Endothelial cell of umbilical vein (primary cell): ENCODE results near the gene ABCC5. TPM values are rescaled to one million over a fixed set of nuclear protein-coding genes. Genes with fewer than 3 reads are reported as not detected.

Source experiments
- BruUV-seq: library from RNA; stranded (reverse); fragments of 400-500 nt; replicated peaks from 2 replicates; lab custom pipeline; 2021; lab: Mats Ljungman, UMichigan
- CTCF ChIA-PET: fragments of 300-600, 350-600 bp; sonication (Branson Sonifier 250); formaldehyde crosslinking; loops from one replicate; lab custom pipeline; 2021; ENCODE audit warnings: antibody characterized with exemption, inconsistent platforms; lab: Charles Lee
- POLR2A ChIA-PET: fragments of 300-600, 350-600 bp; sonication (Branson Sonifier 250); formaldehyde crosslinking; loops from one replicate; lab custom pipeline; 2021; ENCODE audit warnings: antibody characterized with exemption, inconsistent platforms; lab: Charles Lee
- DNase-seq: peaks from one replicate; pipeline ENCODE4 v3.0.0-alpha.2; 2011; ENCODE audit warnings: low read depth, low spot score
- FAIRE-seq: peaks from 2 replicates; lab custom pipeline; 2011; peaks lifted over from hg19 to GRCh38; lab: Jason Lieb, UNC
- H2AFZ ChIP-seq: 2 replicates; pipeline ENCODE4 v1.6.0; 2012; ENCODE audit warnings: low read depth, low read length, control low read depth, inconsistent platforms
- H3K27ac ChIP-seq: 2 replicates; pipeline ENCODE4 v1.5.1; 2011; ENCODE audit warnings: low read depth, mild to moderate bottlenecking, control low read depth, low read length, moderate library complexity; ENCODE audit not compliant: insufficient read depth
- H3K27me3 ChIP-seq, 2 experiments: 2 replicates each; pipeline versions ENCODE4 v1.6.0 to v1.6.1; 2011; ENCODE audit warnings: low read length in 2 of 2, mixed read lengths in 1 of 2; ENCODE audit not compliant: control insufficient read depth in 2 of 2, insufficient read depth in 2 of 2
- H3K36me3 ChIP-seq, 2 experiments: 2 replicates in 1 of 2; 3 replicates in 1 of 2; pipeline ENCODE4 v1.5.1; 2011; ENCODE audit warnings: low read length in 2 of 2, mild to moderate bottlenecking in 1 of 2, moderate library complexity in 1 of 2; ENCODE audit not compliant: control insufficient read depth in 2 of 2, insufficient read depth in 2 of 2; ENCODE audit errors: extremely low read depth in 1 of 2
- H3K4me1 ChIP-seq: 3 replicates; pipeline ENCODE4 v1.5.1; 2011; ENCODE audit warnings: mild to moderate bottlenecking, low read length; ENCODE audit not compliant: control insufficient read depth, insufficient read depth; ENCODE audit errors: extremely low read depth
- H3K4me2 ChIP-seq: 2 replicates; pipeline ENCODE4 v1.6.1; 2011; ENCODE audit warnings: low read length, control low read depth, mixed read lengths; ENCODE audit not compliant: insufficient read depth
- H3K4me3 ChIP-seq, 3 experiments: fragments of 200-600 bp in 1 of 3; sonication (generic), shearing (Covaris generic) in 1 of 3; replicated peaks in 1 of 3; 2 replicates each; pipeline ENCODE4 v1.5.1; 2011 to 2016; ENCODE audit warnings: control low read depth in 3 of 3, low read length in 3 of 3, mild to moderate bottlenecking in 2 of 3, inconsistent platforms in 1 of 3, low read depth in 1 of 3, moderate library complexity in 1 of 3; ENCODE audit not compliant: insufficient read depth in 1 of 3
- H3K79me2 ChIP-seq: 2 replicates; pipeline ENCODE4 v1.6.0; 2012; ENCODE audit warnings: low read length, inconsistent platforms; ENCODE audit not compliant: control insufficient read depth, insufficient read depth
- H3K9ac ChIP-seq: replicated peaks from 2 replicates; pipeline ENCODE3; 2011; ENCODE audit warnings: low read length, control low read depth; ENCODE audit not compliant: insufficient read depth; ENCODE audit errors: extremely low read depth
- H3K9me1 ChIP-seq: replicated peaks from 3 replicates; pipeline ENCODE4 v1.6.0; 2011; ENCODE audit warnings: mild to moderate bottlenecking, low read length; ENCODE audit not compliant: control insufficient read depth, insufficient read depth; ENCODE audit errors: extremely low read depth
- H3K9me3 ChIP-seq: replicated peaks from 2 replicates; pipeline ENCODE4 v1.5.1; 2012; ENCODE audit warnings: low read length, inconsistent platforms; ENCODE audit not compliant: control insufficient read depth, insufficient read depth
- H4K20me1 ChIP-seq: replicated peaks from 2 replicates; pipeline ENCODE3; 2011; ENCODE audit warnings: mild to moderate bottlenecking, low read length; ENCODE audit not compliant: control insufficient read depth, insufficient read depth; ENCODE audit errors: extremely low read depth
- FOS ChIP-seq: IDR thresholded peaks from 2 replicates; pipeline ENCODE4 v1.6.1; 2011; ENCODE audit warnings: mild to moderate bottlenecking, low read length, moderate library complexity, borderline replicate concordance; ENCODE audit not compliant: insufficient read depth
- GATA2 ChIP-seq: IDR thresholded peaks from 2 replicates; pipeline ENCODE4 v1.7.0; 2011; ENCODE audit warnings: low read depth, mild to moderate bottlenecking, moderate library complexity, mixed read lengths, low read length; ENCODE audit not compliant: insufficient read length, insufficient read depth
- MYC ChIP-seq: IDR thresholded peaks from one replicate; pipeline ENCODE4 v1.6.1; 2011; ENCODE audit warnings: mild to moderate bottlenecking, low read depth, low read length
- dilution Hi-C: fragments of 300-500 bp; cut with MboI; formaldehyde crosslinking; loops from one replicate; pipeline ENCODE4 v1.15.0; 2019; ENCODE audit warnings: low sequenced_read_pairs; ENCODE audit not compliant: extremely low pct_ligation_motif_present
- intact Hi-C: fragments of 100-400 bp; cut with micrococcal nuclease; formaldehyde crosslinking; loops from one replicate; pipeline ENCODE4 v1.10.0; 2022
- microRNA counts: library from miRNA; unstranded; fragments of <30 nt; microRNA quantifications from one replicate; lab custom pipeline; 2016
- microRNA-seq: library from miRNA; unstranded; fragments of <30 nt; microRNA quantifications from one replicate; pipeline ENCODE4 v1.2.0, GENCODE V29; 2021; ENCODE audit warnings: borderline number of aligned reads, borderline replicate concordance
- polyA plus RNA-seq, 4 experiments: library from polyadenylated mRNA; depleted of rRNA in 3 of 4; stranded (reverse) in 3 of 4; unstranded in 1 of 4; fragments of >200 nt; gene quantifications; 2 replicates each; pipeline versions ENCODE4 v1.2.1 to v1.2.3, GENCODE V29; 2011 to 2012; ENCODE audit warnings: missing spikeins in 1 of 4
- small RNA-seq: library from RNA; depleted of rRNA; stranded (forward); fragments of <200 nt; gene quantifications from one replicate; pipeline ENCODE3, GENCODE V24; 2012; ENCODE audit warnings: low replicate concordance, low read depth; ENCODE audit not compliant: insufficient read depth, insufficient read length
- total RNA-seq: library from RNA; stranded (reverse); gene quantifications from 2 replicates; pipeline ENCODE4 v1.2.3, GENCODE V29; 2021

ABCC5 gene
- total and polyA plus RNA-seq, 2 donors (not counting 3 experiments of a cell fraction or from before 2014, with no cell fraction given): 22.5 to 24.6 TPM

DNA sequence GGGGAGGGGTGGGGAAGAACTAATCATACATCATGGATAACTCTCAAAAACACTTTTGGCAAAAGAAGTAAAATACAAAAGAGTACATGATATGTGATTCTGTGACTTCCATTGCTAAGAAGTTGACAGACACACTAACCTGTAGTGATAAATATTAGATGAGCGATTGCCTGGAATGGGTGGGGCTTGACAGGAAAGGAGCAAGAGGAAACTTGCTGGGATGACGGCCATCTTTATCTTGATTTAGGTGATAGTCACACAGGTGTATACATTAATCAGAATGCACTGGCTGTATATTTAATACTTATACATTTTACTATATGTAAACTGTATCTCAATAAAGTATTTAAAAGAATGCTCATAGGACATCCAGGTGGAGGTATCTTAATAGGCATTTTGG lies 146.1 kb downstream of the ABCC5 start:
- intact Hi-C loops: no loop called here
- Histone ChIP-seq H3K9me3 (no peaks in the 10 kb centered on the region), H3K4me1 (no peaks in the 10 kb centered on the region), H2AFZ (no peak overlapping the region), H3K9me1 (no peaks in the 10 kb centered on the region), H3K36me3 (no peaks in the 10 kb centered on the region), H3K27me3 (no peaks in the 10 kb centered on the region), H3K4me3 (no peak overlapping the region), H3K79me2 (peaks cover 44% of the 10 kb centered on the region), H3K4me2 (no peak overlapping the region), H3K27ac (no peak overlapping the region), H3K9ac (no peak overlapping the region), H4K20me1 (no peaks in the 10 kb centered on the region)
- no TSS peak for BruUV-seq
- FAIRE-seq (no peak), DNase-seq (no peak)
- dilution Hi-C loops: no loop called here
- ChIA-PET CTCF (interaction anchor here (1.6 kb wide), 1 partner anchor 24 kb away, joined by 5 read pairs; no protein-coding TSS in a partner anchor), POLR2A (no interaction called here)
- TF ChIP-seq MYC: no peak

DNA sequence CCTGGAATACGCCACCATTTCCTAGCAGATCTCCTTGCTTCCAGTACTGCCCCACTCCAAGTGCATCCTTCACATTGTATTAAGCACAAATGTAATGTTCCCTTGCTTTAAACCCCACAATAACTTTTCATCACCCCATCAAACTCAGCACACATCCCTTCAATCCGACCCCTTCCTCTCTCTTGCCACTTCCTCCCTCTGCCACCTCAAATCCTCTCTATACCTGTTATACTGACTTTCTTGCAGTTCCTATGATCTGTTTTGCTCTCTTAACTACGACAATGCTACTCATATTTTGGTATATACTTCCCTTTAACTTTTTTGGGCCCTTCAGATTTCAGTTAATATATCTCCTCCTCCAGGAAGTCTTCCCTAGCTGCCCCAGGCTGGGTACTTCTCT lies 147.1 kb downstream of the ABCC5 start:
- H3K4me3 ChIP-seq: no peak overlapping the region
- POLR2A ChIA-PET: no interaction called here
- H2AFZ ChIP-seq: no peak overlapping the region
- FAIRE-seq: no peak
- H4K20me1 ChIP-seq: no peaks in the 10 kb centered on the region
- DNase-seq: no peak
- H3K36me3 ChIP-seq: peaks cover 0 to under 1% of the 10 kb centered on the region in 2 experiments
- no peaks in the 10 kb centered on the region for H3K9me1 ChIP-seq
- intact Hi-C loops: no loop called here
- no peak overlapping the region for H3K4me2 ChIP-seq
- peaks cover 37% of the 10 kb centered on the region for H3K79me2 ChIP-seq
- TF ChIP-seq GATA2 (no peak), FOS (no peak)
- BruUV-seq: no TSS peak
- H3K9ac ChIP-seq: no peak overlapping the region
- no peak overlapping the region for H3K27ac ChIP-seq
- no peaks in the 10 kb centered on the region for H3K27me3 ChIP-seq
- dilution Hi-C loops: no loop called here
- CTCF ChIA-PET: no interaction called here
- H3K9me3 ChIP-seq: no peaks in the 10 kb centered on the region
- no peaks in the 10 kb centered on the region for H3K4me1 ChIP-seq

MicroRNA genes within 50 kb of the gene (microRNA counts, 767-probe panel; counts per million panel counts)
- microRNA hsa-miR-4448 (lab: Ali Mortazavi, UCI): 723 counts per million, percentile 96 among the panel's probes with 10 or more counts

Small RNA genes within 50 kb of the gene (microRNA-seq; reads per million reads assigned to microRNA genes)
- gene MIR4448: not detected

Small RNA genes within 50 kb of the gene (small RNA-seq; reads per million reads assigned to genes)
- gene MIR4448: not detected

Other genes with a start within 250 kb of the ABCC5 start
- gene MAP6D1, start 192.3 kb downstream of the ABCC5 start, total RNA-seq: 3.2 and 3.5 TPM in 2 replicates
- 2.4 and 2.9 TPM in 2 replicates for gene MAP6D1, start 192.3 kb downstream of the ABCC5 start, polyA plus RNA-seq
- gene PARL, start 133.0 kb downstream of the ABCC5 start, total RNA-seq: 48.1 and 54.1 TPM in 2 replicates
- gene PARL, start 133.0 kb downstream of the ABCC5 start, polyA plus RNA-seq: 33.7 and 38.8 TPM in 2 replicates
- gene HTR3D, start 13.9 kb upstream of the ABCC5 start, total RNA-seq: not detected in 2 replicates
- not detected in 2 replicates for gene HTR3D, start 13.9 kb upstream of the ABCC5 start, polyA plus RNA-seq
- not detected in 2 replicates for gene HTR3C, start 35.2 kb upstream of the ABCC5 start, total RNA-seq
- not detected in 2 replicates for gene HTR3C, start 35.2 kb upstream of the ABCC5 start, polyA plus RNA-seq
- gene HTR3E, start 79.2 kb upstream of the ABCC5 start, total RNA-seq: not detected in 2 replicates
- not detected in 2 replicates for gene HTR3E, start 79.2 kb upstream of the ABCC5 start, polyA plus RNA-seq
- gene EIF2B5, start 117.5 kb upstream of the ABCC5 start, total RNA-seq: 38.8 and 44.7 TPM in 2 replicates
- gene EIF2B5, start 117.5 kb upstream of the ABCC5 start, polyA plus RNA-seq: 35.5 and 42.7 TPM in 2 replicates
- gene DVL3, start 137.5 kb upstream of the ABCC5 start, total RNA-seq: 59.0 and 61.3 TPM in 2 replicates
- 41.2 and 43.8 TPM in 2 replicates for gene DVL3, start 137.5 kb upstream of the ABCC5 start, polyA plus RNA-seq
- gene AP2M1, start 157.0 kb upstream of the ABCC5 start, total RNA-seq: 400 and 431 TPM in 2 replicates
- gene AP2M1, start 157.0 kb upstream of the ABCC5 start, polyA plus RNA-seq: 602 and 603 TPM in 2 replicates
- gene ABCF3, start 168.3 kb upstream of the ABCC5 start, total RNA-seq: 65.6 and 68.8 TPM in 2 replicates
- gene ABCF3, start 168.3 kb upstream of the ABCC5 start, polyA plus RNA-seq: 73.4 and 93.9 TPM in 2 replicates
- gene VWA5B2, start 211.7 kb upstream of the ABCC5 start, total RNA-seq: not detected in 2 replicates
- 0.03 TPM in 1 of 2 replicates, not detected in the other for gene VWA5B2, start 211.7 kb upstream of the ABCC5 start, polyA plus RNA-seq
- gene ALG3, start 231.1 kb upstream of the ABCC5 start, total RNA-seq: 37.7 and 42.9 TPM in 2 replicates
- gene ALG3, start 231.1 kb upstream of the ABCC5 start, polyA plus RNA-seq: 99.9 and 102 TPM in 2 replicates
- gene EEF1AKMT4, start 231.8 kb upstream of the ABCC5 start, total RNA-seq: 3.3 and 3.4 TPM in 2 replicates
- 8.0 and 9.8 TPM in 2 replicates for gene EEF1AKMT4, start 231.8 kb upstream of the ABCC5 start, polyA plus RNA-seq
- gene CAMK2N2, start 243.7 kb upstream of the ABCC5 start, total RNA-seq: not detected in 2 replicates
- 0.11 TPM in 1 of 2 replicates, not detected in the other for gene CAMK2N2, start 243.7 kb upstream of the ABCC5 start, polyA plus RNA-seq